Activated T-cell treated with anti-CD3 and anti-CD28 coated beads for 4 hours (primary cell): ENCODE data around the gene SPATA22.
"Not testable (repeated sequence)": the region's sequence is repeated elsewhere in the genome, so short reads cannot be mapped to it uniquely, and the experiment has no call there.

Experiments
- DNase-seq: peaks from one replicate; pipeline ENCODE4 v3.0.0-alpha.2; 2020

SPATA22 gene

GRCh38 chr17:3469529-3469928 lies 2.1 kb downstream of the SPATA22 start:
- DNase-seq, result no peak

- DNase-seq, result not testable (repeated sequence)
Observed at GRCh38 chr17:3466355-3466754, 5.3 kb downstream of the SPATA22 start.

- DNase-seq, result no peak
Observed at GRCh38 chr17:3448059-3448665, 23.5 kb downstream of the SPATA22 start.

- no peak for DNase-seq
Observed at GRCh38 chr17:3447625-3448024, 24.0 kb downstream of the SPATA22 start.

GRCh38 chr17:3440451-3440850 lies 31.2 kb downstream of the SPATA22 start:
- no peak for DNase-seq

GRCh38 chr17:3438368-3438767 lies 33.3 kb downstream of the SPATA22 start:
- DNase-seq, result no peak

- no peak for DNase-seq
Observed at GRCh38 chr17:3433741-3434140, 37.9 kb downstream of the SPATA22 start, which contains the start of gene OR1E2. Gene OR1E2, minus strand, starts transcription at chr17:3433841. Its CDS starts 0 bp downstream, at chr17:3433841.

- not testable (repeated sequence) for DNase-seq
Observed at GRCh38 chr17:3433215-3433614, 38.4 kb downstream of the SPATA22 start.

- no peak for DNase-seq
Observed at GRCh38 chr17:3418222-3418621, 53.4 kb downstream of the SPATA22 start.

- no peak for DNase-seq
Observed at GRCh38 chr17:3415610-3416009, 56.0 kb downstream of the SPATA22 start.

- DNase-seq, result not testable (repeated sequence)
Observed at GRCh38 chr17:3412216-3412615, 59.4 kb downstream of the SPATA22 start.

GRCh38 chr17:3411070-3411469 lies 60.5 kb downstream of the SPATA22 start, which contains the start of gene OR3A3:
Gene OR3A3, plus strand, starts transcription at chr17:3411370.
- no peak for DNase-seq

- DNase-seq, result not testable (repeated sequence)
Observed at GRCh38 chr17:3403856-3404255, 67.8 kb downstream of the SPATA22 start.

GRCh38 chr17:3401786-3402185 lies 69.8 kb downstream of the SPATA22 start:
- no peak for DNase-seq

- no peak for DNase-seq
Observed at GRCh38 chr17:3400055-3400454, 71.6 kb downstream of the SPATA22 start.

- no peak for DNase-seq
Observed at GRCh38 chr17:3398310-3398709, 73.3 kb downstream of the SPATA22 start, which contains the start of gene OR1E1. Gene OR1E1, minus strand, starts transcription at chr17:3398410. Its CDS starts 0 bp downstream, at chr17:3398410.

GRCh38 chr17:3397801-3398200 lies 73.8 kb downstream of the SPATA22 start:
- not testable (repeated sequence) for DNase-seq
